Prostate gland (tissue), 2 donors: ENCODE measurements around the gene ZMYND12.

Experiments used
- CTCF ChIP-seq, 4 experiments: fragments of 200-600 bp in 2 of 4; fragments of 450-650 bp in 2 of 4; sonication (generic) in 2 of 4; IDR thresholded peaks; 1 replicate in 3 of 4; 2 replicates in 1 of 4; pipeline ENCODE4 v1.5.1; 2016 to 2019; ENCODE audit warnings: antibody characterized with exemption in 4 of 4, mild to moderate bottlenecking in 2 of 4, moderate library complexity in 2 of 4
- POLR2A ChIP-seq: fragments of 450-650 bp; IDR thresholded peaks from one replicate; pipeline ENCODE4 v1.6.1; 2016; ENCODE audit warnings: antibody characterized with exemption, mild to moderate bottlenecking

- TF ChIP-seq POLR2A, result no peak
- TF ChIP-seq CTCF (IDR thresholded peaks at IDR 0.05), result no peak
Observed at GRCh38 chr1:42430286-42431135, 25.3 kb downstream of the ZMYND12 start.
